ENCODE results near the gene LRRC34.

LRRC34 gene, protein sequence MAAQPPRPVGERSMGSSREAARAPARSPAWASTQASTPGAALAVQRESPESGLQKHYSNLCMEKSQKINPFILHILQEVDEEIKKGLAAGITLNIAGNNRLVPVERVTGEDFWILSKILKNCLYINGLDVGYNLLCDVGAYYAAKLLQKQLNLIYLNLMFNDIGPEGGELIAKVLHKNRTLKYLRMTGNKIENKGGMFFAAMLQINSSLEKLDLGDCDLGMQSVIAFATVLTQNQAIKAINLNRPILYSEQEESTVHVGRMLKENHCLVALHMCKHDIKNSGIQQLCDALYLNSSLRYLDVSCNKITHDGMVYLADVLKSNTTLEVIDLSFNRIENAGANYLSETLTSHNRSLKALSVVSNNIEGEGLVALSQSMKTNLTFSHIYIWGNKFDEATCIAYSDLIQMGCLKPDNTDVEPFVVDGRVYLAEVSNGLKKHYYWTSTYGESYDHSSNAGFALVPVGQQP

DNA sequence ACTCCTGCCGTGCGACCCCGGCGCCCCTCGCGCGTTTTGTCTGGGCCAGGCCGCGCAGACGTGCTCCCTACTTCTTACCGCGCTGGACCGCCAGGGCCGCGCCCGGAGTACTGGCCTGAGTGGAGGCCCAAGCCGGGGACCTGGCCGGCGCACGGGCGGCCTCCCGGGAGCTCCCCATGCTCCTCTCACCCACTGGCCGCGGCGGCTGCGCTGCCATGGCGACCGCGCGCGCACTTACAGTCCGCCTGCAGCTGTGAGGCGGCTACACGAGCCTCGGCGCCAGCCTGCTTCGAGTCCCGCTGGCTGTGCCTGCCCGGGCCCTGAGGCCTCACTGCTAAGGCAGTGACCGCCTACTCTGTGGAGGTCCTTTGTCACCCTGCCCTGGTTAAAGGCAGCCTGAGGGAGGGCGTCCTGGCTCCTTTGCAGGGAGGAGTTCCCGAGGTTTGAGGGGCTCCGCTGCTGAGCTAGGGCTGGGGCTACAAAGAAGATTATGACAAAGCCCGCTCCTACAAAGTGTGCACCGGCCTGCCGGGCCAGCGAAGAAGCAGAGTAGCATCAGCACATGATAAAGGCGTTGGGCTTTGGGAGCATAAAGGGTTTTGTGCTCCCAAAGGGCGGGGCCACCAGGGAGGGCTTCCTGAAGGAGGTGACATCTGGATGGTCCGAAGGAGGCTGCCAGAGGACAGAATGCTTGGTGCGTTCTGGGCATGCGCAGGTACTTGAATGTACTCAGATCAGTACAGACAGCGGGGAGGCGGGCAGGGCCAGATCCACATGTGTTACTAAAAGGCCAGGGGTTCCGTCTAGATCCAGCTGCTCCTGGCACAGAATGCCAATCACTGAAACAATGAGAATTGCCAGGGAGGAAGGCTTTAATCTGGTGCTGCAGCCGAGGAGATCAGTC, at the start of gene LRRC34, which contains the start of gene LRRIQ4:
LRRC34 (minus strand) TSS at position 573 of the 904 bp plus-strand sequence; CDS start at position 217, 356 bp downstream.
LRRIQ4 (plus strand) TSS at position 539 of the 904 bp plus-strand sequence. CDS start 9,052 bp downstream, outside the sequence.
- peak; percentile 86 for DNase-seq

DNA sequence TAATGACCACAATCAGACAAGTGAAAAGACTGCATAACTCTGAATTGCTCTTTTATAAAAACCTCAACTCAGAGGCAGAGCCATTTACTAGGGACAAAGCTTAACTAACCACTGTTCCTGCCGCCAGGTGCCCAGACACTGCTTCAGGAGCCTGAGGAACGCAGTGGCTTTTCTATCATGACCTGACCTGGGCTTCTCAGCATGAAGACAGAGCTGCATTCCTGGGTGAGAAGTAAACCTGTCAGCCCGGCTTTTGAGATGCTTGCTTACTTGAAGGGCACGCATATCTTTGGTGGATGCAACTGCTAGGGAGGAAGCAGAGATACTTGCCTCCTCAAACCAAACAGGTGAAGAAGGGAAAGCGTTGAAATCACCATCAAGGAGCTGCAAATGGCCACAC, 49.2 kb upstream of the LRRC34 start:
- no peak for DNase-seq

DNA sequence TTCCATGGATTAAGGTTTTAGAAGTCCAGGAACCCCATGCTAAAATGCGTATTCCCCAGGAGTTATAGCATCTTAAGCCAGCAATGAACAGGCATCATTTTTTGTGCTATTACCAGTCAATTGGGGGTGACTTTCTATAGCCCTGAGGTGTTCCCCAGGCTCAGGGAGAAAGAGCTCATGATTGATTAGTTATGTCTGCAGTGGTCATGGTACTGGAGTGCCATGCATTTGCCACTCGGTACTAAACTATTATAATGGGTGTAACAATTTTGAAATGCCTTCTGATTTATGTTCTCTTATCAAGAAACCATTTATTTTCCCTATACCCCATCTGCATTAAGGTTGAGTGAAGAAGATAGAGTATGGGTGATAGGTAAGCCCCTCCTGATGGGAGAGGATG, 45.1 kb upstream of the LRRC34 start:
- no peak for DNase-seq

DNA sequence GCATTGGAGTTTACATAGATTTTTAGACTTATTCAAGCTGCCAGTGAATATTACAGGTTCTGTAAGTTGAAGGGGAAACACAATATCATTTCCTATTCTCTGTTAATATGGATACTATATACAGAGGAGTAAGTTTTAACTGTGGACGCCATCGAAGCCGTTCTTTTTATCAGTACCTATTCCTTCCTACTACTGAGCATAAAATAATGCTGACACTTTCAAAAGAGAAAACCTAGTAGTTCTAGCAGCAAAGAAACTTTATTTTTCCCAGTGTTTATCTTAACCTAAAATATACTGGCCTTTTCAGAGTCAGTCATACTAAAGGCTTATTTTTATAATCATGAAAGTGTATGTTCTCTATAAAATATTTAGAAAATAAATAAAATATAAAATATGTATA, 42.8 kb upstream of the LRRC34 start:
- no peak for DNase-seq

DNA sequence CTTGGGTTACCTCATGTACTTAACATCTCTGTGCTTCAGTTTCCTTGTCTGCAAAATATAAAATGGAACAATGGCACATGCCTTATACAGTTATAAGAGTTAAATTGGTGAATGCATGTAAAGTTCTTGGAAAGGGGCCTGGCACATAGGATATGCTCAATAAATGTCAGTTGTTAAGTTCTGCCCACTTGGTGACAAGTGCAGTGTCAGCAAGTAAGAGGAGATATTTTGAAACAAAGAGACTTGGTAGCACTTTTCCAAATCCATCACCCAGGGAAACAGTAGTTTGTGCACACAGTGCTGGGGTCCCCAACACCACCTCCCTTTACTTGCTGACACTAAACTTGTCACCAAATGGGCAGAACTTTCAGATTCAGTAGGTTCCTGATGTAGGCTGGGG, 37.9 kb upstream of the LRRC34 start:
- no peak for DNase-seq

DNA sequence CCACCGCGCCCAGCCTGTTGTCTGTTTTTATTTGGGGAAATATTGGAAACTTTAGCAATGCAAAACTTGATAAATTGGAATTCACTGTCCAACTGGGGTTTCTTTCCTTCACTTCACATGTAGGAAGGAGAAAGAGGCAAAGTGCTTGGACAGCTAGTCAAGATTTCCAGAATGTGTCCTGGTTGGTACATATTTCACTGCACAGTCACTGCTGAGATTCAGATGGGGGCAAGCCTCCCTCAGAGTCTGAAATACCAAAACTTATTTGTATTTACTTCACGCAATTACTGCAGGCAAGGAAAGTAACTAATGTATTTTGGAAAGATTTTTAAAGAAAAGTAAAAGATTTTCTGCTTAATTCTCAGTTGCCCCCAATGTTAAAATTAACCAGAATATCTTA, 36.0 kb upstream of the LRRC34 start:
- DNase-seq: no peak

DNA sequence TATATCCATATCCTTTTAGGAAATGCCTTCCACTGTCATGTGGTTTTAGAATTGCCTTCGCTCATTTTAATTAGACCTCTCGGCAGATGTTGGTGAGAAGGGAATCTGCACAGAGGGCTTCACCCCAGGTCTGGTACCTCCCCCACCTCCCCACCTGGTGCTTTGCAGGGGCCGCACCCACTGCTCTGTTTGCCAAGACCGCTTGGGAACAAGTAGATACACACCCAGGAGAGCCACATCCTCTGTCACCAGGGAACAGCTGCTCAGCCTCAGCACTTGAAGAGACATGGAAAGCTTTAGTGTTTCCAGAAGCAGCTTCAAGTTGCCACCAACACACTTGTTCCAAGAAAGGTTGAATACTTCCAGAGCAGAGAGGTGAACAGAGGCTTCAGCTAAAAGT, 35.2 kb upstream of the LRRC34 start:
- peak; percentile 25 for DNase-seq

GRCh38 chr3:169846458-169847193, 33.9 kb upstream of the LRRC34 start:
- no peak for DNase-seq

GRCh38 chr3:169842960-169843359, 30.3 kb upstream of the LRRC34 start:
- DNase-seq: no peak

- no peak for DNase-seq
Measured at GRCh38 chr3:169841171-169841570, 28.5 kb upstream of the LRRC34 start.

DNA sequence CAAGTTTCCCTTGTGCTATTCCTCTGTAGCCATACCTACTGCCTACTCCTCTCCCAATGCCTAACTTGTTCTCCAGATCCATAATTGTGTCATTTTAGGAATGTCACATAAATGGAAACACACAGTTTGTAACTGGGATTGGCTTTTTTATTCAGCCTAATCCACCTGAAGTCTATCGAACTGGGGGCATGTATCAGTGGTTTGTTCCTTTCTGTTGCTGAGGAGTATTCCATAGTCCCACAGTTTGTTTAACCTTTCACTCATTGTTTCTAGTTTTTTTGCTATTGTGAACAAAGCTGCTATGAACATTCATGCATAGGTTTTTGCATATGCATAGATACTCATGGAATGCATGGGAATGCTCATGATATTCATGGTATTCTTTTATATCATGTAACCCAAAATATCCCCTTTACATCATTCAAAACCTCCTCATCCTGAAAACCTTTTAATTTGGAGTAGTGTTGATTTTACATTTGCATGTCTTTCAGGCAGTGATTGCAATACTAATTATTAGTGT, 25.9 kb upstream of the LRRC34 start:
- no peak for DNase-seq

- DNase-seq: no peak
Measured at GRCh38 chr3:169836942-169837275, 24.2 kb upstream of the LRRC34 start.

DNA sequence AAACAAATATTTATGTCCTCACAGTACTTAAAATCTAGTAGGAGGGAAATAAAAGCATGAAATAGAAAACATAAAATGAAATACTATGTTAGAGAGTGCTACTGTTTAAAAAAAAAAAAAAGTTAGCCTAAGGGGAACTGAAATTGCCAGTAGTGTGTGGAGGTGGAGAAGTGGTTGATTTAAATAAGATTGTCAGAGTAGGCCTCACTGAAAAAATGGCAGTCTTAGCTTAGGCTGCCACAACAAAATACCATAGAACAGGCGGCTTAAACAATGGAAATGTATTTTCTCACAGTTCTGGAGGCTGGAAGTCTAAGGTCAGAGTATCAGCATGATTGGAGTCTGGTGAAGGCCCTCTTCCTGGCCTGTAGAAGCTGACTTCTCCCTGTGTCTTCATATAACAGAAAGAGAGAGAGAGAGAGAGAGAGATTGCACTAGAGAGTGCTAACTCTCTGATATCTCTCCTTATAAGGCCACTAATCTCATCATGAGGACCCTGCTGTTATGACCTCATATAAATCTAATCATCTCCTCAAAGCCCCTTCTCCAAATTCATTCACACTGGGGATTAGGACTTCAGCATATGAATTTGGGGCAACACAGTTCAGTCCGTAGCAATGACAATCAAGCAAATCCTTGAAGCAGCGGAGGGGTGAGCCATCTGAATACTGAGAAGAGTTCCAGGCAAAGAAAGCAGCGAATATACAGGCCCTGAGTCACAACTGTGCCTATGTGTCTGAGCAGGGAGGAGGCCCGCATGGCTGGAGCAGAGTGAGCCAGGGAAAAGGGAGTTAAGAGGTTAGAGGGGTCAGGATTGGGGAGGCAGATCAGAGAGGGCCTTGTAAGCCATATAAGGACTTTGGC, 23.6 kb upstream of the LRRC34 start:
- DNase-seq: no peak

GRCh38 chr3:169835533-169835932, 22.8 kb upstream of the LRRC34 start:
- no peak for DNase-seq

DNA sequence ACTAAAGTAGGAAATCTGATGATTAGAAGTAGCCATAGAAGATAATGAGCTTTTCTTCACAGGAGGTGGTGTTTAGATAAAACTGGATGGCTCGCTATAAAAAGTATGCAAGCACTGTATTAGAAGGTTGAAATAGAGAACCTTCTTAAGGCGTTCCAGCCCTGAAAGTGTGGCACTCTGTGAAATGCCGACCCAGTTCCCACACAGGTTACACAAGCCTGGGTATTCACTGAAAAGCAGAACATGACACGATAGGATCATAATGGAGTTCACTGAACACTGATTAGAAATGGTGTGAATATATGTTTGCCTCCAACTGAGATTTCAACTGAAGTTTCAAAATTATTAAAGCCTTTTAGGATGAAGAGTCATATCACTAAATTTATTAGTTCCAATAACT, 15.0 kb upstream of the LRRC34 start:
- no peak for DNase-seq

GRCh38 chr3:169825316-169825715, 12.6 kb upstream of the LRRC34 start:
- no peak for DNase-seq

GRCh38 chr3:169822983-169823382, 10.3 kb upstream of the LRRC34 start:
- peak; percentile 40 for DNase-seq

DNA sequence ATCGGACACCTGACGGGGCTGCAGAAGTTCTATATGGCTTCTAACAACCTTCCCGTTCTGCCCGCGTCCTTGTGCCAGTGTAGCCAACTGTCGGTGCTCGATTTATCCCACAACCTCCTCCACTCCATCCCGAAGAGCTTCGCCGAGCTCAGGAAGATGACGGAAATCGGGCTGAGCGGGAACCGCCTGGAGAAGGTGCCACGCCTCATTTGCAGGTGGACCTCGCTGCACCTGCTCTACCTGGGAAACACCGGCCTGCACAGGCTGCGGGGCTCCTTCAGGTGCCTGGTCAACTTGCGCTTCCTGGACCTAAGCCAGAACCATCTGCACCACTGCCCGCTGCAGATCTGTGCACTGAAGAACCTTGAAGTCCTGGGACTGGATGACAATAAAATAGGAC, 9.8 kb upstream of the LRRC34 start:
- DNase-seq: no peak

DNA sequence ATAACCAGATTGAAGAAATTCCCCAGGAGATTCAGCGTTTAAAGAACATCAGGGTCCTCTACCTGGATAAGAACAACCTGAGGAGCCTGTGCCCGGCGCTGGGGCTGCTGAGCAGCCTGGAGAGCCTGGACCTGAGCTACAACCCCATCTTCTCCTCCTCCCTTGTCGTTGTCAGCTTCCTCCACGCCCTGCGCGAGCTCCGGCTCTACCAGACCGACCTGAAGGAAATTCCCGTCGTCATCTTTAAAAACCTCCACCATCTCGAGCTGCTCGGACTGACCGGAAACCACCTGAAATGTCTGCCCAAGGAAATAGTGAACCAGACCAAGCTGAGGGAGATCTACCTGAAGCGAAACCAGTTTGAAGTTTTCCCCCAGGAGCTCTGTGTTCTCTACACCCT, 9.4 kb upstream of the LRRC34 start:
- DNase-seq: no peak

GRCh38 chr3:169818316-169818715, 5.6 kb upstream of the LRRC34 start:
- DNase-seq: no peak

DNA sequence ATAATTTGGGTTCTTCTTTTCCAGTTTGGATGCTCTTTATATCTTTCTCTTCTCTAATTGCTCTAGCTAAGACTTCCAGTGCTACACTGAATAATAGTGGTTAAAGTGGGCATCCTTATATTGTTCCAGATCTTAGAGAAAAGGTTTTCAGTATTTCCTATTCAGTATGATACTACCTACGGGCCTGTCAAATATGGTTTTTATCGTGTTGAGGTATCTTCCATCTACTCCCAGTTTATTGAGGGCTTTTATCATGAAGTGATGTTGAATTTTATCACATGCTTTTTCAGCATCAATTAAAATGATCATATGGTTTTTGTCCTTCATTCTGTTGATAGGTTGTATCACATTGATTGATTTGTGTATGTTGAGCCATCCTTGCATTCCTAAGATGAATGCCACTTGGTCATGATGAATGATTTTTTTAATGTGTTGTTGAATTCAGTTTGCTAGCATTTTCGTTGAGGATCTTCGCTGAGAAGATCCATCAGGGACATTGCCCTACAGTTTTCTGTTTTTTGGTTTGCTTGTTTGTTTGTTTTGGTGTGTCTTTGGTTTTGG, 3.0 kb upstream of the LRRC34 start:
- DNase-seq: no peak
